GM21737 (cell line): ENCODE results near the gene TAF1B.

Experiments used
- ATAC-seq: cut with Tn5 transposase; IDR thresholded peaks from one replicate; pipeline ENCODE4 v1.9.1; 2021; ENCODE audit warnings: mild to moderate bottlenecking, moderate library complexity; ENCODE audit not compliant: unreplicated experiment

The TAF1B gene

DNA sequence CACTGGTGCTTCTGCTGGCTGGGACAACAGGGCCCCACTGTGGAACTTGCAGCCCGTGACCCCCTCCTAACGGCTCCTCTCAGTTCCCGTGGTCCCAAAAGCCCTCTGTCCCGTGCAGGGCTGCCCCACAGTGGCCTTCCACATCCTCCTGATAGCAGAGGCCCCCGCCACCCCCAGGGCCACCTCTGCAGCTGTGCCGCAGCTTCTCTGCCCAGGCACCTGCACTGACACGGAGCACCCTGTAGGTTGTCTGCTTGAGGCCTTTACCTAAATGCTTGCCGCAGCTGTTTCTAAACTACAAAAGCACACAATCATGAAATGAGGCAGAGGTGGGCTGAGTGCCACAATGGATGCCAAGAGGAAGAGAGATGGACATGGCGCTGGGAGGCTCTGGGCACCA lies 94.7 kb downstream of the TAF1B start:
- ATAC-seq, result no peak

DNA sequence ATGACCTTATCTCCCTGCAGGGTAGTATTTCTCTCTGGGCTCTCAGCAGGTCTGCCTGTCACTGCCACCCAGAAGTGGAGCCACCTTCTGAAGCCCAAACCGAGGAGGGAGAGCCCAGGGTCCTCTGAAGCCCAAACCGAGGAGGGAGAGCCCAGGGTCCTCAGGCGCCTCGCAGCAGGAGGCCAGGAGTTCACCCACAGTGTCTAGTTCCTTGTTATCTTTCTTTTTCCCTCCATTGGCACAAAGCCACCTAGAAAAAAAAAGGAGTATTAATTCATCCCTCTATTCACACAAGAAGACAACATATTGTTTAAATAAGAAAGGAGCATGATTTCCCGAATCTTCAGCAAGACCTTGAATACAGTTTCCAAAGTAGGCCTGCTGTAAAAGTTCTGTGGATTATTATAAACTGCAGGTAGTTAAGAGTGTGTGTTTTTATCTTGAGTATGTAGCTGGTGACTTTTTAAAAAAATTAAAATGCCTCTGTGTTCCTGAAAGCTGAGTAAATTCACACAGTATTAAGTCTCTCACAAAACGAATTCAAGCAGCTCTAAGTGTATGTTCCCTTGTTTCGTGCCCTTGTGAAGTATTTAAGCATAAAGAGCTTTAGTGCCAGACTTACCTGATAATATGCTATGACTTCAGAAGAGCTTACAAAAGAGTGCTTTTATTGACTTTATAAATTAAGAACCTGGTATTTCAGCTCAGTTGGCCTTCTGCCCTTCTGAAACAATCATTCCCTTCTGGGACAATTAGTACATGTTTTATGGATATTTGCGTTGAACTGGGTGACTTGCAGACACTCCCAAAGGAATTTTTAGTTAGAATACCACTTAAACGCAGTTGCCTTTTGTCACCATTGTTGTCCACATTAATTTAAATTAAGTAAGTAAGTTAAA lies 96.6 kb downstream of the TAF1B start:
- ATAC-seq, result no peak

DNA sequence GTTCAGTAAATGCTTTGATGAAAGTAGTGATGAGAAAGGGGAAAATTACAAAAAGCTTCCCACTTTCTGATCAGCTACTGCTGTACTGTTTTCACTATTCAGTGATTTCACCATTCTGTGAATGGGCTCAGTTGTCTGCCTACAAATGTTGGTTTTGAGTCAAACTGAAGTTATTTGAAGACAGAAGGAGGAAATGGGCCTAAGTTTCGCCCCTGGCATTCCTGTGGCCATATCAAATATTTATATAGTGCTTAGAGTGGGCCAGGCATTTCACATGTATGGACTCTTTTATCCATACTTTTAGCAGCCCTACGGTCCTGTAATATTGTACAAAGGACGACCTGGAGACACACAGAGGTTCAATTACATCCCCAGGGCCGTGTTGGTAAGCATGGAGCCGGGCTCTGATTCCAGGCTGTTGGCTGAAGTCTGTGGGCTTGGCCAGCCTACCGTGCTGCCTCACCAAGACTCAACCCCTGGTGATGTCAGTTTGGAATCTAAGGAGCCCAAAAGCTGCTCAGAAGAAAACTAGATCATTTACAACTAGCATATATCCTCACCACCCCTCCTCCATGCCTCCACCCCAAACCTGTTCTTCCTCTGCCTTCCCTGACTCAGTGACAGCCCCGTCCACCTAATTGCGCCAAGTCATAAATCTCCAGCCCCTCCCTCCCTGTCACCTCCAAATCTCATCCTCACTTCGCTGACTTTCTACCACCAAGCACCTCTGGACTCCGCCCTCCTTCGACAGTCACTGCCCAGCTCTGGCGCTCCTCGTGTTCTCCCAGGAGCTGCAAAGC lies 98.1 kb downstream of the TAF1B start:
- ATAC-seq, result no peak

DNA sequence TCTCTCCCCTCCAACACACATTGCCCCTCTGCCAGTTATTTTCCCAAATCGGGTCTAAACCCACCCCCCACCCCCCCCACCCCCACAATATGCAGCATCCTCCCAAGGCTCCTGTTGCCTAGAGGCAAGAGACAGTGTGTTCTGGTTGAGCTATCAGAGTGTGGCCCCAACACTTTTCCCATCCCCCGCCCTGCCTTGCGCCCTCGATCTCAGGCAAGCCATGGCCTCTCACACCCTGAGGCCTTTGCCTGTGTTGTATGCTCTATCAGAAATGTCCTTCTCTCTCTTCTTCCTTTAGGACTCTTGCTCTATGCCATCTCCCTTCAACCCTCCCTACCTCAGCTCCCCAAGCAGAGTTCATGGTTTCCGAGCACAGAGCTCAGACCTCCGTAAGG lies 98.7 kb downstream of the TAF1B start:
- ATAC-seq, result no peak

DNA sequence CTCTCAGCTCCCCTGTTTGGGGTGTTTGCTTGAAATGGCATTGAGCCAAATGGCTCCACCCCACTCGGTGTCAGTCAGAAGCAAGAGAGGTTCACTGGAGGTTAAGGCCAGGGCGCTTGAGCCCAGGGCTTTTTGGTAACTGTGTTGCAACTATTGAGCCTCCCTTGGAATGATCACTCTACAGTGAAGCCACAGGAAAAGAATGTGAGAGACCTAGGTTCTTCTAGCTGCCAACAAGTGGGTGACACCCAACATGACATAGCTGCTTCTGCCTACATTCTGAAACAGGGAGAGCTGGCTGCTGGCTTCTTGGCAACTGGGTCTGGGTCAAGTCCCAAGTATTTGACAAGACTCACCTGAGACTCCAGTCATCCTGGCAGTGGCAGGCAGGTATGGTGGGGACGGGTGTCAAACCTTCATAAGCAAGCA lies 101.1 kb downstream of the TAF1B start:
- no peak for ATAC-seq

DNA sequence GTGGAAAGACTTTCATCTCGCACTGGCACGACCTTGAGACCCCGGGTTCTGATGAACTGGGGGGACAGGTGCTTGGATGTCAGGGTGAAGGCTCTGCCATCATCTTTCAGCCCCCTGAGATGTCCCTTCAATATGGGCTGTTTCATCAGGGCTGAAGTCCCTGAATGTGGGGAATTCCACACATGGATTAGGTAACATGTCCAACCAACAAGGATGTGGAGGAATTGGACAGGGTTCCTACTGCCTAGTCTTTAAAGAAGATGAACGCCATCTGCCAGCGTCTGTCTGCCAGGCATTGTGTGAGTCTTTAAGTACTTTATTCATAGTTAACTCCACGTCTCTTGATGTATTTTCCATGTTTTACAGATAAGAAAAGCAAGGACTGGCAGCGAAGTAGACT lies 102.3 kb downstream of the TAF1B start:
- no peak for ATAC-seq

DNA sequence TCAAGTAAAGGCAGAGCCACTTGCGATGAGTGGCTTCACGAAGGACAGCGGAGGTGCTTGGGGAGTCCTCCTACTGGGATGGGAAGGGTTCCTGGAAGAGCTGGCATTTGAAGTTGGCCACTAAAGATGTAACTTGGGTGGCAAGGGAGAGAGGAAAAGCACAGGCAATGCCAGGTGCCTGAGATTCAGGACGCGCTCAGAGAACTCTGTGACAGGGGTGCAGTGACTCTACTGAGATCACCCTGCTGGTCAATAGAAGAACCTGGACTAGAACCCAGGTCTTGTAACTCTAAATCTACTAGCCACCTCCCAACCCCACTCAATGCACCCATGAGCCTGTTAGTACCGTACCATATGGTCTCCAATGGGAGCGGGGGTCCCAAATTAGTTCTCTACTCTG lies 102.8 kb downstream of the TAF1B start:
- no peak for ATAC-seq

DNA sequence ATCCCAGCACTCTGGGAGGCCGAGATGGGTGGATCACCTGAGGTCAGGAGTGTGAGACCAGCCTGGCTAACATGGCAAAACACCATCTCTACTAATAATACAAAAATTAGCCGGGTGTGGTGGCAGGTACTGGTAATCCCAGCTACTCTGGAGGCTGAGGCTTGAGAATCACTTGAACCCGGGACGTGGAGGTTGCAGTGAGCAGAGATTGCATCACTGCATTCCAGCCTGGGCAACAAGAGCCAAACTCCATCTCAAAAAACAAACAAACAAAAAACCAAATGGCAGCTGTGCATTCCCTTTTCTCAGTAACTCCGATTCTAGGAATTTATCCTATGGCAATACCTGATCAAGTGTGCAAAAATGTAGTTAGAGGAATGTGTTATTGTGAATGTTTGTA lies 103.5 kb downstream of the TAF1B start:
- no peak for ATAC-seq

DNA sequence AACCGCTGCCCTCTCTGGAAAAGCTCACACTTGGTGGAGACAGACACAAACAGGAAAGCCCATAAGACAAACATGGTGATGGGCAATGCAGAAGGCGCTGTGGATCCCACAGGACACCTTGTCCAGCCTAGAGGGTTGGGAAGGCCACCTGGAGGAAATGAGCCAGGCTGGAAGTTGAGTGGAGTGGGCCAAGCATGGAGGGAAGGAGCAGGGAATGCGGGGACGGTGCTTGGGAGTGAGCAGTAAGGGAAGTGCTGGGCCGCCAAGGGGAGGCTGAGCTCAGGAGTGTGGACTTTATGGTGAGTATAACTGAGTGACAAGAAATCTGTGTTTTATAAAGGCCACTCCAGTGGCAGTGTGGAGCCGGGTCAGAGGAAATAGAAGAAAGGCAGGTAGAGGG lies 105.4 kb downstream of the TAF1B start:
- ATAC-seq, result no peak

DNA sequence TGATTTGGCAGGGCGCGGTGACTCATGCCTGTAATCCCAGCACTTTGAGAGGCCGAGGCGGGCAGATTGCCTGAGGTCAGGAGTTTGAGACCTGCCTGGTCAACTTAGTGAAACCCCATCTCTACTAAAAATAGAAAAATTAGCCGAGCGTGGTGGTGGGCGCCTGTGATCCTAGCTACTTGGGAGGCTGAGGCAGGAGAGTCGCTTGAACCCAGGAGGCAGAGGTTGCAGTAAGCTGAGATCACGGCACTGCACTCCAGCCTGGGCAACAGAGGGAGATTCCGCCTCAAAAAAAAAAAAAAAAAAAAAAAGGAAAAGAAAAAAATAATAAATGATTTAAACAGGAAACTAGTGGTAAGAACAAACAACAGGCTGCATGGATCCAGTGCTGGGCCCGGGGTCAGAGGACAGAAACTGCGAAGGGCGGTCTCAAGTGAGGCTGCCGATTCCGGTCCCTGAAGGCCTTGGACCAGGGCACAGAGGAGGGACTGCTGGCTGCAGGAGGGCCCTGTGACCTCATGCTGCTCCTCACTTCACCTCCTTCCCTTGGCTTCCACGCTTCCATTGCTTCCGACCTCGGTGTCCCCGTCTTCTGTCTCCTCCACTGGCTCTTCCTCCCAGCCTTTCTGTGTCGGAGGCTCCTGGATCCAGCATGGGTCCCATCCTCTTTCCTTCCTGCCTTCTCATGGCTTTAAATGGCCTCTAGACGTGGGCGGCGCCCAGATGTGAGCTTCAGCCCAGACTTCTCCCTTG lies 106.1 kb downstream of the TAF1B start:
- ATAC-seq, result no peak

DNA sequence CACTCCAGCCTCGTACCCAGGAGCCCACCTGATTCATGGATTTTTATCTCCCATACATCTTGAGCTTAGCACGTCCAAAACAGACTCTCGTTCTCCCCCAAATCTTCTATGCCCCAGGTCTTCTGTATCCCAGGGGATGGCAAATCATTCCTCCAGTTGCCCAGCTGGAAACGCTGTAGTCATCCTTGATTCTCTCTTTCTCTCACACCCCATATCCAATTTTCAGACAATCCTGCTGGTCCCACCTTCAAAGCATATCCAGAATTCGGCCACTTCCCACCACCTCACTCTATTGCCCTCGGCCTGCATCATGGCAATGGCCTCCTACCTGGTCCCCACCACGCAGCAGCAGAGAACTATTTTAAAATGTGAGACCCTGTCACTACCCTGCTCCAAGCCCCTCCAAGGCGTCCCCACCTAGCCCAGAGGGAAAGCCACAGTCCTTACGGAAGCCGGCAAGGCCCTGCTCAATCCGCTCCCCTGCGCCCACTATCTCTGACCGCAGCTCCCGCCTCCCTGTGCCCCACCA lies 106.8 kb downstream of the TAF1B start:
- no peak for ATAC-seq

DNA sequence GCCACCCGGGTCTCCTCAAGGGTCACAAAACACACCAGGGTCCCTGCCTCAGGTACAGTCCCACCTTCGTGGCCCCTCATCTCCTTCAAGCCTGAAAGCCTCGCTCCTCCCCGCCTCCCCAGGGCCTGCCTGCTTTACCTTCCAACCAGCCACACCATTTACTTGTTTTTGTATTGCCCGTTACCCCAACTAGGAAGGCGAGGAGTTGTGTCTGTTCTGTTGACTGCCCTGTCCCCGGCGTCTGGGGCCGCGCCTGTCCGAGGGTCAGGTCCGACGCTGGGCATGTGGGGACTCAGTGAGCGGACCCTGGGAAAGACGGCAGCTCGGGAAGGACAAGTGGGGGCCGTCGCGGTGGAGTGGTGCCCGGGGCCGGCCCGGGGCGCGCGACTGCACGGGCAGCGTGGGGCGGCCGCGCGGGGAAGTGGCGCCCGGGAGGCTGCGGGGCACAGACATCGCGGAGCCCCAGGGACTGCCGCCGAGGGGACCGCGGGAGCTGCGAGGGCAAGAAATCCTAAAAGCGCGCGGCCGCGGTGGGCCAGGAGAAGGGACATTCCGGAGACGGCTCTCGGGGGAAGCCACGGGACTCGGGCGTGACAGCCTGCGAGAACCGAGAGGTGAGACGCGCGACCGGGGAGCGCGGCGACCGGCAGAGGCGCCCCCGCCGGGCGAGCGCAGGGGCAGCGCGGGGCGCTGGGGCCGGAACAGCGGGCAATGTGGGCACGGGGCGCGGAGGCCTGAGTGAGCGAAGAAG lies 107.4 kb downstream of the TAF1B start:
- peak; percentile 39 for ATAC-seq

DNA sequence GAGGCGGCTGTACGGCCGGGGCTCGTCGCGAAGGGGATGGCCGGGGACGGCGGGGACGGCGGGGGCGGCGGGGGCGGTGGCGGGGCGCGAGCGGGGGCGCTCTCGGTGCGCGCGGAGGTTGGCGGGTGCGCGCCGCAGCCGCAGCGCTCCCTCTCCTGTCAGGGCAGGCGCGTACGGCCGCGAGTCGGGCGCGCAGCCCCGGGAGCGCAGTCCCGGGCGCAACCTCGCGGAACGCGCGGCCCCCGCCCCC lies 107.9 kb downstream of the TAF1B start:
- ATAC-seq, result no peak

DNA sequence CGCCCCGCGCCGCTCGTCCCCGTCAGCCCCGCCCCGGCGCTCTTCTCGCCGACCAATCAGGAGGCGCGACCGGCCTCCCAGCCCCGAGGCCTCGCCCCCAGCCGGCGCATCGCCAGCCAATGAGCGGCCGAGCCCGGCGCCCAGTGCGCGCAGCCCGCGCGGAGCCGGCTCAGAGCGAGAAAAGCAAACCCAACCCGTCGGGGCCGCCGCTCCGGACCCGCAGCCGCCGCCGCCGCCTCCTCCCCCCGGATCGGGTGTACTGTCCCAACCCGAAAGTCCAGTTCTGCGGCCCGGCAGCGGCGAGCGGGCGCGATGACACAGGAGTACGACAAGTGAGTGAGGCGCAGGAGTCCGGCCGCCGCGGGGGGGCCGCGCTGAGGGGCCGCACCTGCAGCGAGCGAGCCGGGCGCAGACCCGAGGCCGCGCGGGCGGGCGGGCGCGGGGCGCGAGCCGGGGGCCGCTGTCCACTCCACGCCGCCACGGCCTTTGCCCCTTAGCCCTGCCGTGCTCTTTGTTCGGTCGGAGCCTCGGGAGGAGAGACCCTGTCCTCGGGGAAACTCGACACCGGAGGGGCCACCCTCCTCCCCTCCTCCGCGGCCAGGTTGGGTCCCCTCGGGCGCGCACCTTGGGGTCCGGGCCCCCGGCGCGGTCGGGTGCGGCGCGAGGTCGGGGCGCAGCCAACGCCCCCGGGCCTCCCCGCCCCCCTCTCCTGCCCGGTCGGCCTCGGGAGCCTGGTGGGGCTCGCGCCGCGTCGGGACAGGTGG lies 108.4 kb downstream of the TAF1B start, which contains the start of gene GRHL1:
Gene GRHL1 (plus strand): TSS at position 172 of the 764 bp plus-strand sequence. CDS start 141 bp downstream, at position 313.
- peak; percentile 93 for ATAC-seq

DNA sequence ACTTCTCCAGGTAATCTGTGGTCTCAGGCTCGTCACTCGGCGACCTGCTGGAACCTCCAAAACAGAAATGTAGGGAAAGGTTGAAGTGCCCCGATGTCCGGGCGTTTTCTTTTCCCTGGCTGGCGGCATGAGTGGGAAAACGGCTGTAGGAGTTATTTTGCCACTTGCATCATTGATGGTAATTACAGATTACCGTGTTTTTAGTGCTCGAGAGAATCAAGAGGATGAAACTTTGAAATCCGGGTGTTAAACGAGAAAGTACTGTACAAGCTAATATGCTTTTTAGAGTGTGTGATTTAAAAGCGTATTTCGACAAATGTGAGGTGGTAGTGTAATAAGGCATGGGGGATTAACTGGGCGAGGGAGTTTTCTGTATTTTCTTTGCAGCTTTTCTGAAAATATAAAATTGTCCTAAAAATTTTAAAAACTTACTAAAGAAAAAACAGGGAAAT lies 109.0 kb downstream of the TAF1B start:
- ATAC-seq, result no peak

DNA sequence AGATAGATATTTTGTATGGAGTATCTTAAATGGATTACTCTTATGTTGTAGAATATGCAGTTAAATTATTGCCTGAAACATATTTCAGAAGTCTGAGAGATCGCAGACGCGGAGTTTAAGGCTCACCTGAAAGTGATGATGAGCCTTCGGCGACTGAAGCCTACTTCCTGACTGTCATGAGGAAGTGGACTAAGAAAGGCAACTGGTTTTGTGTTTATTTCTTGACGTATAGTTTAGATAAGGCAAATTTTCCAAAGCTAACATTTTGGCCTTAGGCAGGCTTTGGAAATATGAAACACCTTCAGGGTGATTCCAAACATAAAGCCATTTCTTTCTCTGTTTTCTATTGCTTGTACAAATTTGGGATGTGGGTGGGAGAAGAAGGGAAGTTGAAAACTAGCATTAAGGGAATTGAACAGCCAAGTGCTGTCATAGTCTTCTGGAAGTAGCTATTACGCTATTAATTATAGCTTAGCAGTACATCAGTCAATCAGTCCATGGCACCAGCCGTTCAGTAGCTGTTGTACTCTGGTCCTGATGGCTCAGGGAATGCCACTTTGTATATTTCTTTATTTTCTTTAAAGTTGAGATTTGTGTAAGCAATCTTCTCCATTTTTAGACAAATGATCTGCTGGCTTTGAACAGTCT lies 109.7 kb downstream of the TAF1B start:
- no peak for ATAC-seq

DNA sequence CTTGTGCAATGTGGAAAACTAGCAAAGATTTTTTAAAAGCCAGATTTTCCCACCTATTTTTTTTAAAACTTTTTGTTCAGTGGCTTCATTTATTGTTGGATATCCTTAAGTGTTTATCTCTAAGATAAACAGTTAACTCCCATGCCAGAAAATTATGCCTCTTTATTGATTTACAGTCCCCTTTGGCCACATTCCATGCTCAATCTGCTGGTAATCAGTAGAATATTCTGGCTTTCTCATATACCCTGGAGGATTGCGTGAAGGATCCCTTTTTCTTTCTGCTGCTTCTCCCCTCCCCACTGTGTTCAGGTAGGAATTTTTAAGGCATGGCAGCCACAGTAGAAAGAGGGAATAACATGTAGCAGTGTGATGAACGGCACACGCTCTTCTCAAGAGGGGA lies 110.9 kb downstream of the TAF1B start:
- no peak for ATAC-seq

DNA sequence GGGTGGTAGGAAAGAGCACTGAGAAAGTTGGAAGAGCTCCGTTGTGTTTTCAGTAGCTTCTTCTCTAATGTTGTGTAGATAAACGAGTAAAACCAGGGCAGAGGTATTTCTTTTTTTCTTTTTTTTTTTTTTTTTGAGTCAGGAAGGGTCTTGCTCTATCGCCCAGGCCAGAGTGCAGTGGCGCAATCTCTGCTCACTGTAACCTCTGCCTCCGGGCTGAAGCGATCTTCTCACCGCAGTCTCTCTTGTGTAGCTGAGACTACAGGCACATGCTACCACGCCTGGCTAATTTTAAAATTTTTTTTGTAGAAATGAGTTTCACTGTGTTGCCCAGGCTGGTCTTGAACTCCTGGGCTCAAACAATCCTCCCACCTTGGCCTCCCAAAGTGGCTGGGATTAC lies 114.8 kb downstream of the TAF1B start:
- ATAC-seq, result no peak

DNA sequence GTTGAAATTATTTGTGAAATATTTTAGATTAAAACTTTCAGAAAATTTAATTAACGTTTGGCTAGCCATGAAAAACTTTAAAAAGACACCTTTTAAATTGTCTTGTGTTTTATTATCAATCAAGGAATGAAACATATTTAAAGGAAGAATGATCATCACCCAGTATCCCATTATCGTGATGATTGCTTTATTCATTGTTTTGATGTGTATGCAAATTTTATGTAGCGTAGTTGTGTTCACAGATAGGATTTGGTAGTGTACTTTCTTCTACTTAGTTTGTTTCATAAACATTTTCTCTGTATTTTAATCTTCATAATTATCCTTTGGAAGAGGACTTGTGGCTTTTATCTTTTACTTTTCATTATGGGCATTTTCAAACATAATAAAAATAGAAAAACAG lies 116.0 kb downstream of the TAF1B start:
- no peak for ATAC-seq
